Mucosa of descending colon (tissue), 3 donors: Measurements from ENCODE around the gene RFX2. TPM values are rescaled to one million over a fixed set of nuclear protein-coding genes. Genes with fewer than 3 reads are reported as not detected.

Experiments used
- ATAC-seq: fragments of 200-7000 bp; cut with Tn5 transposase; one replicate; pipeline ENCODE4 v1.9.1; 2020; ENCODE audit warnings: mild to moderate bottlenecking, moderate library complexity
- DNase-seq, 3 donors: peaks; one replicate each; pipeline ENCODE4 v3.0.0-alpha.2; 2020
- H3K36me3 ChIP-seq: fragments of 200-600 bp; one replicate; pipeline ENCODE4 v1.8.0; 2021; ENCODE audit warnings: low read depth, mild to moderate bottlenecking
- H3K4me1 ChIP-seq: fragments of 200-600 bp; one replicate; pipeline ENCODE4 v1.8.0; 2021; ENCODE audit warnings: low read depth, mild to moderate bottlenecking
- H3K4me3 ChIP-seq: fragments of 200-600 bp; one replicate; pipeline ENCODE4 v1.8.0; 2021; ENCODE audit warnings: mild to moderate bottlenecking
- H3K9me3 ChIP-seq: fragments of 200-600 bp; one replicate; pipeline ENCODE4 v1.8.0; 2021; ENCODE audit warnings: mild to moderate bottlenecking
- intact Hi-C, 2 donors: fragments of 100-400 bp; cut with DNase I in 1 of 2; cut with micrococcal nuclease in 1 of 2; formaldehyde crosslinking; loops; one replicate each; pipeline versions ENCODE4 v1.11.0 to v1.11.1; 2022; cut with DNase I, micrococcal nuclease
- total RNA-seq, 3 donors: library from RNA; stranded (reverse); fragmentation: NEBNext Ultra II Directional in 2 of 3; extraction: Animal tissue kit (Norgen Biotek cat#: 25700) in 2 of 3; gene quantifications; one replicate each; pipeline versions ENCODE4 v1.2.1 to v1.2.4, GENCODE V29; 2021 to 2023
- TF ChIP-seq, protein P1 (sequence below): fragments of 200-600 bp; IDR thresholded peaks from one replicate; pipeline ENCODE4 v1.8.0; 2022; ENCODE audit warnings: antibody characterized with exemption, mild to moderate bottlenecking
- donor health status: DM: no; HTN: no; CAD: no; lungs with moderate emphysema.
- donor health status: DM: no; HTN: no; CAD: no.
- donor health status: DM: no; HTN: yes; CAD: no.

The RFX2 gene
- total RNA-seq, 3 donors from 2014 or later, result 5.6 to 14.6 (median 7.2) TPM

DNA sequence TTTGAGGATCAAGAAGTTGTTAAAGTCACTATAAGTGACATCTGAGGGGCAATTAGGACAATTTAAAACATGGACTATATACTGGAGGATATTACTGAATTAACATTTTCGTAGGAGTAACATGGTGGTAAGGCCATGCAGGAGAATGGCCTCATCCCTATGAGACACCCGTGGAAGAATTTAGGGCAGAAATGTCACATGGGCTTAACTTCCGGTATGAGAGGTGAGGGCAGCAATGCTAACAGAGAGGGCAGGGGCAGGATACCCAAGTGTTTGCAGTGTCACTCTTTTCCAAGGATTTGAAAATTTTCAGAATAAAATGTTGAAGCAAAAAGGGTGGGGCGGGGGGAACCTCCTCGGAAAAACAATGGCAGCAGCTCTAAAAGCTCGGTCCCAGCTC lies 156.0 kb downstream of the RFX2 start:
- no peak overlapping the region for H3K4me3 ChIP-seq
- peaks cover 49% of the 10 kb centered on the region for H3K4me1 ChIP-seq
- TF ChIP-seq, protein P1, sequence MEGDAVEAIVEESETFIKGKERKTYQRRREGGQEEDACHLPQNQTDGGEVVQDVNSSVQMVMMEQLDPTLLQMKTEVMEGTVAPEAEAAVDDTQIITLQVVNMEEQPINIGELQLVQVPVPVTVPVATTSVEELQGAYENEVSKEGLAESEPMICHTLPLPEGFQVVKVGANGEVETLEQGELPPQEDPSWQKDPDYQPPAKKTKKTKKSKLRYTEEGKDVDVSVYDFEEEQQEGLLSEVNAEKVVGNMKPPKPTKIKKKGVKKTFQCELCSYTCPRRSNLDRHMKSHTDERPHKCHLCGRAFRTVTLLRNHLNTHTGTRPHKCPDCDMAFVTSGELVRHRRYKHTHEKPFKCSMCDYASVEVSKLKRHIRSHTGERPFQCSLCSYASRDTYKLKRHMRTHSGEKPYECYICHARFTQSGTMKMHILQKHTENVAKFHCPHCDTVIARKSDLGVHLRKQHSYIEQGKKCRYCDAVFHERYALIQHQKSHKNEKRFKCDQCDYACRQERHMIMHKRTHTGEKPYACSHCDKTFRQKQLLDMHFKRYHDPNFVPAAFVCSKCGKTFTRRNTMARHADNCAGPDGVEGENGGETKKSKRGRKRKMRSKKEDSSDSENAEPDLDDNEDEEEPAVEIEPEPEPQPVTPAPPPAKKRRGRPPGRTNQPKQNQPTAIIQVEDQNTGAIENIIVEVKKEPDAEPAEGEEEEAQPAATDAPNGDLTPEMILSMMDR, result no peak
- no peak for DNase-seq
- ATAC-seq, result peak; percentile 2
- H3K9me3 ChIP-seq, result no peaks in the 10 kb centered on the region
- H3K36me3 ChIP-seq, result no peaks in the 10 kb centered on the region
- intact Hi-C loops, result no loop called here

DNA sequence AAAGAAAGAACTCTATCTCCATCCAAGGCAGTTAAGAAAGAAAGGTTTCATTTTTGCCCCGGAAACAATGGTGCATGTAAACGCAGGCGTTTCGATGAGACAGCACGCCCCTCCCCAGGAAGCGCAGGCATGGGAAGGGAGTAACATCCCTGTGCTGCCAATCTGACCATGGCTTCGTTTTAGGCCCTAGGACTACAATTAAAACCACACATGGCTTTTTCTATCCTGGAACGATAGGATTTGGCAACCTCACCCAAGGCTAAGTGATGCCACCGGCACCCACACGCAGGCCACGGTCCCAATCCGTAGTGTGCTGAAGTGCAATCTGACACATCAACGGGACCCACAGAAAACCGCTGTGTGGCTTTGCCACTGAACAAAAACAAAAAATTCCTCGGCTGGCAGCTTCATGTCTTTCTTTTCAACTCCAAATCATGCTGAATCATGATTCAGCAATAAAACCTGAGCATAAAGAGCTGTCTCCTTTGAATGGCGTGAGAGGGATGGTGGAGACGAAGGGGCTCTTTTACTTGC lies 156.6 kb downstream of the RFX2 start:
- Histone ChIP-seq H3K36me3 (no peaks in the 10 kb centered on the region), H3K4me3 (no peak overlapping the region), H3K9me3 (no peaks in the 10 kb centered on the region), H3K4me1 (peaks cover 47% of the 10 kb centered on the region)
- DNase-seq (peak in 1 of 3 donors; percentile 45), ATAC-seq (no peak)
- intact Hi-C loops, result no loop called here
- TF ChIP-seq, protein P1, result no peak

DNA sequence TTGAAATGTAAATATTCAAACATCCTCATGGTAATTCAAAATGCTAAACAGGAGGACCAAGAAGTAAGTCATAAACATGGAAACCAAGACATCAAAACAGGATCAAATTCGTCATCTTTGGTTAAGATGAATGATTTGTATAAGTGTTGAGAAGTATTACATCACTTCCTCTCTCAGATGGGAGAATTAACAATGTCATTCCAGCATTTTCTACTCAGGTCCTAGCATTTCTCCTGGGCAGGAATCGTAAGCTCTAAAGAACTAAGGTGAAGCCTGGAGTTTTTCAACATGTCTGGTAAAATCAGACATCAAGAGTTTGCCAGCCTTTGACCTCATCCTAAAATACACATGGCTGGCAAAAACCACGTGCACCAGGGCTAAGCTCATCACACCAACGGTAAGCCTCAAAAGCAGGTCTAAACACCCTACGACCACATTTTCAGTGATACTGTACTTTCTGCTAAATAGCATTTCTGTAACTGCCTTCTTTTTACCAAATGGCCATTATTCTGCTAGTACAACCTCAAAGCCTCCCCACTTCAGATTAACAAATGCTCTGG lies 157.2 kb downstream of the RFX2 start:
- ATAC-seq (no peak), DNase-seq (no peak)
- intact Hi-C loops, result no loop called here
- TF ChIP-seq, protein P1, result no peak
- Histone ChIP-seq H3K4me3 (no peak overlapping the region), H3K4me1 (peaks cover 42% of the 10 kb centered on the region), H3K36me3 (no peaks in the 10 kb centered on the region), H3K9me3 (no peaks in the 10 kb centered on the region)

DNA sequence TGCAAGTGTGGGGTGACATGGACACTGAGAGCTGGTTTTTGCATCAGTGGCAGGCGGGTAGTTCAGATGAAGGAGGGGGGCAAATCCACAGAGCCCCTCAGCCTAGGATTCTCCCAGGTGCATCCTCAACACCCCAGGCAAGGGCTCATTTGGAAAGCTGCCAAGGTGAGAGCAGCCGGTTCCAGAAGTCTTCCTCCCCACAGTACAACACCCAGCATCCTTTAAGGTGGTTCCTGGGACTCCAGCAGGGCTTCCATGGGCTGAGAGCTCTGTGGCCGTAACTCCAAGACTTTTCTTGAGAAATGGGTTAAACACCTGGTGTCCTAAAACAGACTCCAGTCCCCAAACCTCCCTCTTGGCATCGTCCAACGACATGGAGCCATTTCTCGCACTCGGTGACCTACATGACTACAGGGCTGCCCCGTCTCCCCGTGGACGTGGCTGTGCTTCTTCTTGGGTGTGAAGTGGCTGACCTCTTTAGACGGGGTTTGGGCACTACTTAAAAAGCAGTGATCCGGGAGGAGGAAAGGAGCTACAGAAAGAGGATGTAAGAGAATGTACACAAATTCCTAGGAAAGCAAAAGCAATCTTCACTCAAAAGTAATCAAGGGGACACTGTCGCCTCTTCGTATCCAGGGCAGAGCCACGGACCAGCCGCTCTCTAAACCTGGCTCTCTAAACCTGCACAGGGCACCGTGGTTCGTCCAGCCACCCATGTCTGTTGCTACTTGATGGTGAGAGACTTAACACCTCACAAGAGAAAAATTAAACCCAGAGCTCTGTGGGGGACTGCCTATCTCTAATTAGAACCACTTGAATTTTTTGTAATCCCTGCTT lies 157.9 kb downstream of the RFX2 start:
- Histone ChIP-seq H3K9me3 (no peaks in the 10 kb centered on the region), H3K4me3 (no peak overlapping the region), H3K4me1 (peaks cover 40% of the 10 kb centered on the region), H3K36me3 (no peaks in the 10 kb centered on the region)
- ATAC-seq (no peak), DNase-seq (peak in 1 of 3 donors; percentile 39)
- intact Hi-C loops, result no loop called here
- TF ChIP-seq, protein P1, result no peak

DNA sequence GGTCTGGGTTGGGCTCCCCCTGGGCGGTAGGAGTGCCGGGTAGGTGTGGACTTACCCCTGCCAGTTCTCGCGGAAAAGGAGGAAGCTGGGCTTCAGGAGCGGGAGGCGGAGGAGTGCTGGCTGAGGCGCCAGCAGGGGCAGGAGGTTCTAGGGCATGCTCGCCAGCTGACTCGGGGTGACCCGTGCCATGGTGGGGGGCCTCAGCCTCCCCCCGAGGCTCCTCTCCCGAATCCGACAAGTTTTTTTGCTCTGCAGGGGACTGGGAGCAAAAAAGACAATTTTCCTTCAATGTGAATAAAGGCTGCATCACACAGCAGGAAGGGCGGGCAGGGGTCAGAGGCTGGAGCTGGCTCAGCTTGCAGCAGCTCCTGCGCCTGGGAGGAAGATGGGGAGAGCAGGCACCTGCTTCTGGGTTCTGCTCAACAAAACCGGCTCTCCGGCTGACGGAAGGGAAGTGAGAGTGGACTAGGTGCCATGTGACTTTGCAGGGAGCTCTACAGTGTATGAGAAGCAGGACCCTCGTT lies 158.9 kb downstream of the RFX2 start:
- H3K9me3 ChIP-seq, result no peaks in the 10 kb centered on the region
- TF ChIP-seq, protein P1, result no peak
- H3K4me1 ChIP-seq, result peaks cover 40% of the 10 kb centered on the region
- ATAC-seq, result peak; percentile 13
- intact Hi-C loops, result no loop called here
- no peaks in the 10 kb centered on the region for H3K36me3 ChIP-seq
- DNase-seq, result peak in 1 of 3 donors; percentile 60
- H3K4me3 ChIP-seq, result no peak overlapping the region
